Muscle of arm (tissue), 12 donors: ENCODE data around the gene GRK2. TPM values are rescaled to one million over a fixed set of nuclear protein-coding genes. Genes with fewer than 3 reads are reported as not detected.
"Not testable (repeated sequence)": the region's sequence is repeated elsewhere in the genome, so short reads cannot be mapped to it uniquely, and the experiment has no call there.

Source experiments
- DNase-seq: peaks from one replicate; pipeline ENCODE4 v3.0.0-alpha.2; 2013
- polyA plus RNA-seq, 12 donors: library from polyadenylated mRNA; unstranded; fragments of 120-200 nt; gene quantifications; one replicate each; pipeline ENCODE4 v1.2.1, GENCODE V29; 2013; ENCODE audit not compliant: insufficient read length in 12 of 12

Gene GRK2
- polyA plus RNA-seq, 12 donors: 40.2 to 56.4 (median 48.0) TPM; not detected in 1

DNA sequence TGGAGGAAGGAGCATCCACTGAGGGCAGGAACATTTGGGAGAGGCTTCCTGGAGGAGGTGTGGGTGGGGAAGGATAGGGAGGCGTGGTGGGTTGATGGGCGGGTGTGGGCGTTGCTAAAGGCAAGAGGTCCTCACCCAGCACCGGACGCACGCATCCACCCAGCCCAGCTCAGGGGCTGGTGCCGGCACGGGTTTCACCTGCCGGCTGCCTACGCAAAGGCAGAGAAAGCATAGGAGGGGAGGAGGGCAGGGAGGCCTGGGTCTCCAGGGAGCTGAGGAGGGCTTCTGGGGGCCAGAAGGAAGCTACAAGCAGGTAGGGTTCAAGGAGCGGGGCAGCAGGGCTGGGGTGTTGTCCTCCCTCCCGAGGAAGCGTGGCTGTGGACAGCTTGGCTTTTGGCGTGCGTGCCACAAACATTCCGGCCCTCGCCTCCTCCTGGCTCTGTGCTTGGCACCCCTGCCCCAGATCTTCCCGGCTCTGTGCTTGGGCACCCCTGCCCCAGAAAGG, 44.8 kb downstream of the GRK2 start:
- DNase-seq: no peak

- no peak for DNase-seq
Measured at GRCh38 chr11:67311556-67312082, 45.3 kb downstream of the GRK2 start.

DNA sequence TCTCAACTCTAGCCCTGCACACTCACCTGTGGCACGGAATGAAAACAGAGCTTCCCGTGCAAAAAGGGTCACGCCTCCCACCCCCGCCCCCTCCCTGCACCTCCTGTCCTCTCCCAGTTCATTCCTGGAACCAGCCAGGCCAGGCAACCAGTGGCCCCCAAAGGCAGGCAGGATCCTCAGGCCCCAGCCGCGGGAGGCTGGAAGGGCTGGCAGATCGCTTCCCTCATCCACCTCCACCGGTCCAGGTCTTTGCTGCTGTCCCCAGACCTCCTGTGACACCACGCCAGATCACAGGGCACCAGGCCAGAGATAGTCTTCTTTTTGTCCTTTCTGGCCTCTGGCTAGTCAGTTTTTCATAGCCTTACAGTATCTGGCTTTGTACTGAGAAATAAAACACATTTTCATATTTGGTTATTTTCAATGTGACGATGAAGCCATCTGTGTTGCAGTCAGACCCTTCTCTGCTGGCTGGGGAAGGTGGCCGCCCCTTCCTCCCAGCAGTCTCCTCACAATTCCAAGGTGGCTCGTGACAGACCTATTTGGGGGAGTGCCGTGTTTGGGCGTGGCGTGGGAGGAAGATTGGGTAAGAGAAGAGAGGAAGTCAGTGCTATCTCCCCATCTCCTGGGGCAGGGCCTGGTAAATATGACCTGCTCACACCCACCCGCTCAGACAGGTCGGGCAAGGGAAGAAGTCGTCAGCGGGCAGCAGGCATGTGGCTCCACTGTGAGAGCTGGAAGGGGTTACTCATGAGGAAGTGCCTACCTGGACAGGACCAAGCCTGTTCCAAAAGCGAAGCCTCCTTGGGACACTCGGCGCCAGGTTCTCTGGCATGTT, 46.1 kb downstream of the GRK2 start:
- no peak for DNase-seq

- no peak for DNase-seq
Measured at GRCh38 chr11:67313125-67313890, 47.0 kb downstream of the GRK2 start.

DNA sequence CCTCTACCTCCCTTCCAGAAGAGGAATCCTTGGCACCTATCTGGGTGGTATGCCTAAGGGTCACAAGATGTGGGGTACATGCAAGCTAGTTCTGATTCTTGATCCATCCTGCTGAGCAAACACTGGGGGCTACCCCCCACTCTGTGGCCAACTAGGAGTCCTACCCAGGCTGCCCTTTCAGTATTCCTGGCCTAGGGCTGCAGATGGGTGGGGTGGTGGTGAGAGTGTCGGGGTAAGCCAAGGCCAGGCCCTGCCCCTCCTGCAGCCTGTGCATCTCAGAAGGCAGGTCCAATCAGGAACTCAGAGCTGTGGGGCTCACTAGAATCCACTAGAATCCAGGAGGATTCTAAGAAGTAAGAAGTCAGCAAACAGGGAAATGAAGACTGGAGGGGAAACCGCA, 47.9 kb downstream of the GRK2 start:
- DNase-seq: no peak

GRCh38 chr11:67315325-67315909, 49.1 kb downstream of the GRK2 start:
- no peak for DNase-seq

GRCh38 chr11:67316882-67317204, 50.6 kb downstream of the GRK2 start:
- no peak for DNase-seq

- DNase-seq: peak; percentile 99
Measured at GRCh38 chr11:67317205-67317887, 51.1 kb downstream of the GRK2 start.

DNA sequence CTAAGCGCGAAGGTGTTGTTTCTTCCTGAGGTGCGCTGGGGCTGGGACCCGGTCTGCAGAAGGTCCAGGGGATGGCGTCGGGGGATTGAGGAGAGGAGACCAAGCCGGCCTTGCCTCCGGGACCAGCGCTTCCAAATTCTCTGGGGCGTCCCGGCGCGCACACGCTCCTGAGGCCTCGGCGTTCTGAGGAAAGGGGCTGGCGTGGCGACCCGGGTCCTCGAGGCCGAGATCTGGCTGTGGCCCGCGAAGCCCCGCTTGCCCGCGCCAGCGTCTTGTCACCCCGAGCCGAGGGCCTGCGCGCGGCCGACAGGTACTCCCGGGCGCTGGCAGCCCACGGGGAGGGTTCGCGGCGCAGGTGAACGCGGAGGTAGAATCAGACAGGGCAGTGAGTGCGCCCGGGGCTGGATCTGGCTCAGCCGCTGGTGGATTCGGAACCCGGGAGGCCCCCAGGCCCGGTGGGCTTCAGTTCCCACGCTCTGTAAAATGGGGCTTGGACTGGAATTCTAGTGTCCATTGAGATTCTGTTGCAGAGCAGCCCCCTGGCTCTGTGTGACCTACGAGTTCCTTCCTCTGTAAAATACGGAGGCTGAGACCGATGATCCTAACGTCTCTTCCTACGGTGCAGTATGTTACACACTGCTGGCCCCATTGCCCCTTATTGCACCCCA, 51.7 kb downstream of the GRK2 start:
- no peak for DNase-seq

- not testable (repeated sequence) for DNase-seq
Measured at GRCh38 chr11:67318876-67319275, 52.6 kb downstream of the GRK2 start.

GRCh38 chr11:67320011-67320410, 53.7 kb downstream of the GRK2 start:
- DNase-seq: no peak

- no peak for DNase-seq
Measured at GRCh38 chr11:67320691-67321090, 54.4 kb downstream of the GRK2 start.

- no peak for DNase-seq
Measured at GRCh38 chr11:67321313-67321871, 55.1 kb downstream of the GRK2 start.

DNA sequence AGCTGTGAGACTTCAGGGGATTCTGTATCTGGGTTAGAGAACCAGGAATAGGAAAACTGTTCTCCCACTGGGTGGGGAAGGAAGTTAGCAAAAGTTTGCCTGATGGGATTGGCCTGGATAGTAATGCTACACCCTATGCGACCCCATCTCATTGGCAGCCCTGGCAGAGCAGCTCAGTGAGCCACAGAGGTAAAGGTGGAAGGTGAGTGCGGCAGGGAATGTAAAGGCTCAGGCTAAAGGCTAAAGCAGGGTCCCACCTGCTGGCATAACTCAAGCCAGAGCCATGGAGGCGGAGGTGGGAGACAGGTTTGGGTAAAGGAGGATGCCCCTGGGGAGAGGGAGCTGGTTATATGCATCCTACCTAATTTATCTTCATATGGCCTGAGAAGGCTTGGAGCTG, 55.8 kb downstream of the GRK2 start:
- no peak for DNase-seq

DNA sequence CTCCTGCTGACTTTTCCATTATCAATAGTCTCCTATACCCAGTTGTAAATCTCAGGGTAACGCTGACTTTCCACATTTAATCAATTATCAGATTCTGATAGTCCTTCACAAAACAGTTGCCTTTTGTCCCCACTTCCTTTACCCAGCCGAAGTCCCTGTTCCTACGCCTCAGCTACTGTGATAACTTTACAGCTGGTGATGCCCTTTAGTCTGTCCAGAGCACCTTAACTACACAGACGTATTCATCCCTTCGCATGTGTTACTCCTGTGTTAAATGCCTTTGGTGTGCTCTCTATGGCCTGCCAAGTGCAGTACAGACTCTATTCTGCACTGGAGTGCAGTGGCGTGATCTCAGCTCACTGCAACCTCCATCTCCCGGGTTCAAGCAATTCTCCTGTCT, 57.3 kb downstream of the GRK2 start:
- DNase-seq: no peak

- DNase-seq: no peak
Measured at GRCh38 chr11:67332081-67332691, 65.9 kb downstream of the GRK2 start.
